IMR-90 (cell line): ENCODE data around the gene TOM1.

ENCODE experiments used
- CTCF ChIP-seq: conservative IDR thresholded peaks from 2 replicates; pipeline ENCODE4 v1.5.1; 2012; ENCODE audit warnings: mild to moderate bottlenecking, low read depth, low read length, improper control_type of control experiment
- POLR2A ChIP-seq: IDR thresholded peaks from 2 replicates; pipeline ENCODE4 v1.6.1; 2012; ENCODE audit warnings: mild to moderate bottlenecking, low read depth, low read length

GRCh38 chr22:35345808-35346505 lies 46.3 kb downstream of the TOM1 start:
- TF ChIP-seq CTCF (no peak), POLR2A (no peak)
